Non-pigmented ciliary epithelial cell (primary cell): Measurements from ENCODE around the gene LZTS2.

Source experiments
- DNase-seq: peaks from one replicate; pipeline ENCODE4 v3.0.0-alpha.2; 2010; ENCODE audit warnings: low read depth

The LZTS2 gene

GRCh38 chr10:100998991-100999741 lies 442 bp upstream of the LZTS2 start:
- DNase-seq = no peak

GRCh38 chr10:101000127-101000914 lies 713 bp downstream of the LZTS2 start:
- DNase-seq = no peak

GRCh38 chr10:101000915-101001658 lies 1.5 kb downstream of the LZTS2 start:
- peak; percentile 76 for DNase-seq

GRCh38 chr10:101001659-101002035 lies 2.0 kb downstream of the LZTS2 start:
- no peak for DNase-seq

GRCh38 chr10:101002456-101002855 lies 2.8 kb downstream of the LZTS2 start:
- DNase-seq = no peak

- no peak for DNase-seq
These were observed 4.1 kb downstream of the LZTS2 start for GRCh38 chr10:101003639-101004206.

- DNase-seq = no peak
These were observed 5.8 kb downstream of the LZTS2 start for GRCh38 chr10:101005361-101005760.

- no peak for DNase-seq
These were observed 6.4 kb downstream of the LZTS2 start for GRCh38 chr10:101005869-101006567.

- no peak for DNase-seq
These were observed 7.0 kb downstream of the LZTS2 start for GRCh38 chr10:101006593-101007098.

GRCh38 chr10:101007099-101007711 lies 7.6 kb downstream of the LZTS2 start:
- DNase-seq = no peak

- no peak for DNase-seq
These were observed 8.6 kb downstream of the LZTS2 start for GRCh38 chr10:101007915-101008822.

- no peak for DNase-seq
These were observed 9.3 kb downstream of the LZTS2 start for GRCh38 chr10:101008823-101009423.

- DNase-seq = no peak
These were observed 10.7 kb downstream of the LZTS2 start for GRCh38 chr10:101010329-101010728.

- no peak for DNase-seq
These were observed 12.2 kb downstream of the LZTS2 start for GRCh38 chr10:101011517-101012423.

- no peak for DNase-seq
These were observed 13.1 kb downstream of the LZTS2 start for GRCh38 chr10:101012525-101013364.

- no peak for DNase-seq
These were observed 13.8 kb downstream of the LZTS2 start for GRCh38 chr10:101013365-101013825.

GRCh38 chr10:101014230-101014884 lies 14.7 kb downstream of the LZTS2 start:
- DNase-seq = no peak
